NCI-H69 (cell line): Measurements from ENCODE around the gene FCRL6.

ENCODE experiments used
- DNase-seq: peaks from one replicate; lab custom pipeline; 2025; lab: John Stamatoyannopoulos, UW

Gene FCRL6

GRCh38 chr1:159835862-159836525, 33.8 kb downstream of the FCRL6 start:
- peak; percentile 14 for DNase-seq

- DNase-seq: no peak
Measured at GRCh38 chr1:159838715-159839114, 36.6 kb downstream of the FCRL6 start.

- no peak for DNase-seq
Measured at GRCh38 chr1:159839116-159839849, 37.1 kb downstream of the FCRL6 start.

- no peak for DNase-seq
Measured at GRCh38 chr1:159841749-159842148, 39.6 kb downstream of the FCRL6 start.

GRCh38 chr1:159843459-159843858, 41.3 kb downstream of the FCRL6 start:
- no peak for DNase-seq

GRCh38 chr1:159845751-159846629, 43.8 kb downstream of the FCRL6 start:
- no peak for DNase-seq

GRCh38 chr1:159847231-159847630, 45.1 kb downstream of the FCRL6 start:
- DNase-seq: no peak

- no peak for DNase-seq
Measured at GRCh38 chr1:159848326-159848725, 46.2 kb downstream of the FCRL6 start.

GRCh38 chr1:159849626-159850366, 47.6 kb downstream of the FCRL6 start:
- DNase-seq: no peak

GRCh38 chr1:159851407-159851806, 49.2 kb downstream of the FCRL6 start:
- DNase-seq: peak; percentile 13

GRCh38 chr1:159853417-159854115, 51.4 kb downstream of the FCRL6 start:
- DNase-seq: peak; percentile 68

- peak; percentile 84 for DNase-seq
Measured at GRCh38 chr1:159854116-159854692, 52.0 kb downstream of the FCRL6 start.

- peak; percentile 91 for DNase-seq
Measured at GRCh38 chr1:159854693-159855192, 52.6 kb downstream of the FCRL6 start.

GRCh38 chr1:159855709-159856108, 53.5 kb downstream of the FCRL6 start:
- DNase-seq: no peak

GRCh38 chr1:159856576-159856975, 54.4 kb downstream of the FCRL6 start:
- DNase-seq: peak; percentile 60

- no peak for DNase-seq
Measured at GRCh38 chr1:159857889-159858288, 55.7 kb downstream of the FCRL6 start.

- peak; percentile 37 for DNase-seq
Measured at GRCh38 chr1:159859767-159860322, 57.7 kb downstream of the FCRL6 start.

- DNase-seq: no peak
Measured at GRCh38 chr1:159860456-159860855, 58.3 kb downstream of the FCRL6 start.

GRCh38 chr1:159861218-159861617, 59.1 kb downstream of the FCRL6 start:
- DNase-seq: no peak

GRCh38 chr1:159862031-159862430, 59.9 kb downstream of the FCRL6 start:
- no peak for DNase-seq
